ENCODE data around the gene SERF2.

DNA sequence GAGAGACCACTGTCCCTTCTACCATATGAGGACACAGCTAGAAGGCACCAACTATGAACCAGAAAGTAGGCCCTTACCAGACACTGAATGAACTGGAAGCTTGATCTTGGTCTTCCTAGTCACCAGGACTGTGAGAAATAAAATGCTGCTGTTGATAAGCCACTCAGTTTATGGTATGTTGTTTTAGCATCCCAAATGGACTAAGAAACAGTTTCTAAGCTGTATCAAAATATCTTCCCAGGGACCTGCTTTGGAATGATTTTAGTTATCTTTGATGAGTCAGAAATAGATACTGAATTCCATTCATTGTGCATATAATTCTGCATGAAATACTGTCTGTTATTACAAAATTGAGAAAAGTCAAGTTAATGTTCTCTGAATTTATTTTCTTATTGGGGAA lies 53.3 kb downstream of the SERF2 start:
- TF ChIP-seq, protein P1, sequence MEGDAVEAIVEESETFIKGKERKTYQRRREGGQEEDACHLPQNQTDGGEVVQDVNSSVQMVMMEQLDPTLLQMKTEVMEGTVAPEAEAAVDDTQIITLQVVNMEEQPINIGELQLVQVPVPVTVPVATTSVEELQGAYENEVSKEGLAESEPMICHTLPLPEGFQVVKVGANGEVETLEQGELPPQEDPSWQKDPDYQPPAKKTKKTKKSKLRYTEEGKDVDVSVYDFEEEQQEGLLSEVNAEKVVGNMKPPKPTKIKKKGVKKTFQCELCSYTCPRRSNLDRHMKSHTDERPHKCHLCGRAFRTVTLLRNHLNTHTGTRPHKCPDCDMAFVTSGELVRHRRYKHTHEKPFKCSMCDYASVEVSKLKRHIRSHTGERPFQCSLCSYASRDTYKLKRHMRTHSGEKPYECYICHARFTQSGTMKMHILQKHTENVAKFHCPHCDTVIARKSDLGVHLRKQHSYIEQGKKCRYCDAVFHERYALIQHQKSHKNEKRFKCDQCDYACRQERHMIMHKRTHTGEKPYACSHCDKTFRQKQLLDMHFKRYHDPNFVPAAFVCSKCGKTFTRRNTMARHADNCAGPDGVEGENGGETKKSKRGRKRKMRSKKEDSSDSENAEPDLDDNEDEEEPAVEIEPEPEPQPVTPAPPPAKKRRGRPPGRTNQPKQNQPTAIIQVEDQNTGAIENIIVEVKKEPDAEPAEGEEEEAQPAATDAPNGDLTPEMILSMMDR (conservative IDR thresholded peaks at IDR 0.05; ENCODE audit: low read depth, low read length) = no peak
- no peak for TF ChIP-seq EZH2phosphoT487 (IDR thresholded peaks at IDR 0.05; ENCODE audit: borderline replicate concordance, low read length)

Measured in PC-3 (cell line).